ENCODE data around the gene PXYLP1. TPM values are rescaled to one million over a fixed set of nuclear protein-coding genes. Genes with fewer than 3 reads are reported as not detected.
A peak's percentile ranks its signal among the peaks of the same experiment; 100 is the strongest.

PXYLP1 gene
- total RNA-seq, 1 donor from 2014 or later = 6.1 TPM

- Histone ChIP-seq H3K9me3 (ENCODE audit: insufficient read depth, low read depth, low read length) (no peaks in the 10 kb centered on the region), H3K4me3 (ENCODE audit: insufficient read depth, low read depth, low read length) (no peak overlapping the region), H3K9ac (ENCODE audit: low read length) (peak overlapping the region; percentile 38), H3K36me3 (ENCODE audit: insufficient read depth, low read length) (no peaks in the 10 kb centered on the region), H3K79me2 (ENCODE audit: insufficient read depth, low read length) (no peaks in the 10 kb centered on the region), H3K27me3 (ENCODE audit: insufficient read depth, low read length) (no peaks in the 10 kb centered on the region), H3K4me2 (ENCODE audit: low read length) (peak overlapping the region; percentile 39), H4K20me1 (ENCODE audit: insufficient read depth, low read length) (no peaks in the 10 kb centered on the region), H3K27ac (ENCODE audit: low read depth, low read length) (peak overlapping the region; percentile 67), H2AFZ (ENCODE audit: low read depth, low read length) (peak overlapping the region; percentile 7), H3K4me1 (ENCODE audit: insufficient read depth, low read length) (peaks cover 36% of the 10 kb centered on the region)
- DNase-seq (ENCODE audit: low read depth) (peak; percentile 89), FAIRE-seq (no peak)
- Mint-ChIP-seq H3K27me3 (ENCODE audit: low read depth, unreplicated experiment) (no peaks in the 10 kb centered on the region), H3K36me3 (ENCODE audit: low read depth, unreplicated experiment) (no peaks in the 10 kb centered on the region), H3K27ac (ENCODE audit: unreplicated experiment) (peak overlapping the region; percentile 75), H3K9me3 (ENCODE audit: unreplicated experiment) (peaks cover 6% of the 10 kb centered on the region), H3K4me1 (ENCODE audit: low read depth, unreplicated experiment) (peaks cover 49% of the 10 kb centered on the region), H3K4me3 (ENCODE audit: unreplicated experiment) (no peak overlapping the region)
- no peak for TF ChIP-seq EZH2 (IDR thresholded peaks at IDR 0.05; ENCODE audit: insufficient read depth, low read length)
- no peak for TF ChIP-seq CTCF (IDR thresholded peaks at IDR 0.05; ENCODE audit: insufficient read depth, low read depth, low read length)
Observed at GRCh38 chr3:141336672-141337522, 105.3 kb downstream of the PXYLP1 start.

DNA sequence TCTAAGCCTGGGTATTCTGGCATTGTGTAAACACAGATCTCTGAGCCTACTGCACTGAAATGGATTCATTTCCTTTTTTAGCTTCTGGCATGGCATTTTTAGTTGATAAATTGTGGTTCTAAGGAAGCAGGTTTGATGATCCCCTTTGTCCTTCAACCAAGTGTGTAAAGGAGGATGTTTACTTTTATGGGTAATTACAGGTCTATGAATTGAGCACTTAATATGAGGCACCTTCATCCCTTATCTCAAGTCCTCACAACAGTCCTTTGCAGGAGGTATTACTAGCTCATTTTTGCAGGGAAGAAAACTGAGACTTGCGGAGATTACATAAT is 105.9 kb downstream of the PXYLP1 start:
- no peaks in the 10 kb centered on the region for H3K27me3 Mint-ChIP-seq (ENCODE audit: low read depth, unreplicated experiment)
- peak overlapping the region; percentile 38 for H3K9ac ChIP-seq (ENCODE audit: low read length)
- H3K4me1 ChIP-seq (ENCODE audit: insufficient read depth, low read length) = peaks cover 30% of the 10 kb centered on the region
- H4K20me1 ChIP-seq (ENCODE audit: insufficient read depth, low read length) = no peaks in the 10 kb centered on the region
- no peak overlapping the region for H3K4me3 Mint-ChIP-seq (ENCODE audit: unreplicated experiment)
- H3K27ac ChIP-seq (ENCODE audit: low read depth, low read length) = peak overlapping the region; percentile 67
- peak overlapping the region; percentile 75 for H3K27ac Mint-ChIP-seq (ENCODE audit: unreplicated experiment)
- no peaks in the 10 kb centered on the region for H3K9me3 ChIP-seq (ENCODE audit: insufficient read depth, low read depth, low read length)
- H3K9me3 Mint-ChIP-seq (ENCODE audit: unreplicated experiment) = peaks cover 6% of the 10 kb centered on the region
- no peaks in the 10 kb centered on the region for H3K79me2 ChIP-seq (ENCODE audit: insufficient read depth, low read length)
- H3K27me3 ChIP-seq (ENCODE audit: insufficient read depth, low read length) = no peaks in the 10 kb centered on the region
- peaks cover 43% of the 10 kb centered on the region for H3K4me1 Mint-ChIP-seq (ENCODE audit: low read depth, unreplicated experiment)
- H3K36me3 ChIP-seq (ENCODE audit: insufficient read depth, low read length) = no peaks in the 10 kb centered on the region
- DNase-seq (ENCODE audit: low read depth) (no peak), FAIRE-seq (no peak)
- TF ChIP-seq EZH2 (IDR thresholded peaks at IDR 0.05; ENCODE audit: insufficient read depth, low read length) = no peak
- peak overlapping the region; percentile 7 for H2AFZ ChIP-seq (ENCODE audit: low read depth, low read length)
- H3K36me3 Mint-ChIP-seq (ENCODE audit: low read depth, unreplicated experiment) = no peaks in the 10 kb centered on the region
- H3K4me2 ChIP-seq (ENCODE audit: low read length) = peak overlapping the region; percentile 39
- no peak overlapping the region for H3K4me3 ChIP-seq (ENCODE audit: insufficient read depth, low read depth, low read length)

DNA sequence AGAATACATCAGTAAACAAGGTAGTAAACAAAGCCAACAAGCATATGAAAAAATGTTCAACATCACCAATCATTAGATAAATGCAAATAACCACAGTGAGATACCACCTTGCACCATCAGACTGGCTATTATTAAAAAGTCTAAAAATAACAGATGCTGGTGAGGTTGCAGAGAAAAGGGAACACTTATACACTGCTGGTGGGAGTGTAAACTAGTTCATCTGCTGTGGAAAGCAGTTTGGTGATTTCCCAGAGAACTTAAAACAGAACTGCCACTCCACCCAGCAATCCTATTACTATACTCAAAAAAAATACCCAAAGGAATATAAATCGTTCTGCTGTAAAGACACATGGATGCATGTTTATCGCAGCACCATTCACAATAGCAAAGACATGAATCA is 106.4 kb downstream of the PXYLP1 start:
- Mint-ChIP-seq H3K4me1 (ENCODE audit: low read depth, unreplicated experiment) (peaks cover 38% of the 10 kb centered on the region), H3K4me3 (ENCODE audit: unreplicated experiment) (no peak overlapping the region), H3K27me3 (ENCODE audit: low read depth, unreplicated experiment) (peaks cover 2% of the 10 kb centered on the region), H3K9me3 (ENCODE audit: unreplicated experiment) (peaks cover 6% of the 10 kb centered on the region), H3K36me3 (ENCODE audit: low read depth, unreplicated experiment) (no peaks in the 10 kb centered on the region), H3K27ac (ENCODE audit: unreplicated experiment) (no peak overlapping the region)
- no peak for TF ChIP-seq EZH2 (IDR thresholded peaks at IDR 0.05; ENCODE audit: insufficient read depth, low read length)
- FAIRE-seq = no peak
- no peak overlapping the region for H3K9ac ChIP-seq (ENCODE audit: low read length)
- no peak overlapping the region for H2AFZ ChIP-seq (ENCODE audit: low read depth, low read length)
- H3K4me2 ChIP-seq (ENCODE audit: low read length) = no peak overlapping the region
- peaks cover 25% of the 10 kb centered on the region for H3K4me1 ChIP-seq (ENCODE audit: insufficient read depth, low read length)
- no peak for DNase-seq (ENCODE audit: low read depth)
- no peaks in the 10 kb centered on the region for H3K79me2 ChIP-seq (ENCODE audit: insufficient read depth, low read length)
- peak overlapping the region; percentile 67 for H3K27ac ChIP-seq (ENCODE audit: low read depth, low read length)
- H3K27me3 ChIP-seq (ENCODE audit: insufficient read depth, low read length) = no peaks in the 10 kb centered on the region
- H4K20me1 ChIP-seq (ENCODE audit: insufficient read depth, low read length) = no peaks in the 10 kb centered on the region
- no peaks in the 10 kb centered on the region for H3K36me3 ChIP-seq (ENCODE audit: insufficient read depth, low read length)
- H3K4me3 ChIP-seq (ENCODE audit: insufficient read depth, low read depth, low read length) = no peak overlapping the region
- H3K9me3 ChIP-seq (ENCODE audit: insufficient read depth, low read depth, low read length) = no peaks in the 10 kb centered on the region

All from astrocyte (in vitro differentiated cells and primary cell).